Large intestine (tissue), 3 donors: Measurements from ENCODE around the gene A4GALT. TPM values are rescaled to one million over a fixed set of nuclear protein-coding genes. Genes with fewer than 3 reads are reported as not detected.
"Not testable (repeated sequence)": the region's sequence is repeated elsewhere in the genome, so short reads cannot be mapped to it uniquely, and the experiment has no call there.

Experiments used
- DNase-seq, 2 donors: peaks; one replicate each; pipeline versions ENCODE4 v3.0.0 to v3.0.0-alpha.2; 2013
- H3K27ac ChIP-seq: one replicate; pipeline ENCODE4 v1.5.1; 2013; ENCODE audit warnings: low read length
- H3K27me3 ChIP-seq: 2 replicates; pipeline ENCODE4 v1.6.1; 2013; ENCODE audit warnings: low read length; ENCODE audit not compliant: control insufficient read depth, insufficient read depth
- H3K36me3 ChIP-seq: 2 replicates; pipeline ENCODE4 v1.6.1; 2013; ENCODE audit warnings: low read length; ENCODE audit not compliant: control insufficient read depth, insufficient read depth
- H3K4me1 ChIP-seq: one replicate; pipeline ENCODE4 v1.6.1; 2013; ENCODE audit warnings: low read length; ENCODE audit not compliant: control insufficient read depth, insufficient read depth
- H3K4me3 ChIP-seq: one replicate; pipeline ENCODE4 v1.5.1; 2013; ENCODE audit warnings: low read length
- H3K9me3 ChIP-seq: one replicate; pipeline ENCODE4 v1.6.1; 2013; ENCODE audit warnings: mild to moderate bottlenecking, low read depth, low read length, moderate library complexity; ENCODE audit not compliant: control insufficient read depth
- WGBS: methylation state at CpG from one replicate; pipeline ENCODE4 v1.1.5; 2013; ENCODE audit warnings: low lambda C conversion rate; ENCODE audit not compliant: insufficient coverage; 5-methylcytosine and 5-hydroxymethylcytosine counted together
- polyA plus RNA-seq: library from polyadenylated mRNA; unstranded; fragments of 120-200 nt; gene quantifications from one replicate; pipeline ENCODE4 v1.2.1, GENCODE V29; 2013

Gene A4GALT
- polyA plus RNA-seq, 1 donor, result 5.5 TPM

GRCh38 chr22:42682113-42682851 lies 38.4 kb downstream of the A4GALT start:
- peak; percentile 79 to 88 for DNase-seq
- H3K27me3 ChIP-seq, result no peaks in the 10 kb centered on the region
- H3K36me3 ChIP-seq, result no peaks in the 10 kb centered on the region
- H3K9me3 ChIP-seq, result no peaks in the 10 kb centered on the region
- no CpG with 5 or more reads among the region's 10 CpGs for WGBS
- peaks cover 45% of the 10 kb centered on the region for H3K4me1 ChIP-seq
- H3K27ac ChIP-seq, result peak overlapping the region; percentile 75
- H3K4me3 ChIP-seq, result no peak overlapping the region

DNA sequence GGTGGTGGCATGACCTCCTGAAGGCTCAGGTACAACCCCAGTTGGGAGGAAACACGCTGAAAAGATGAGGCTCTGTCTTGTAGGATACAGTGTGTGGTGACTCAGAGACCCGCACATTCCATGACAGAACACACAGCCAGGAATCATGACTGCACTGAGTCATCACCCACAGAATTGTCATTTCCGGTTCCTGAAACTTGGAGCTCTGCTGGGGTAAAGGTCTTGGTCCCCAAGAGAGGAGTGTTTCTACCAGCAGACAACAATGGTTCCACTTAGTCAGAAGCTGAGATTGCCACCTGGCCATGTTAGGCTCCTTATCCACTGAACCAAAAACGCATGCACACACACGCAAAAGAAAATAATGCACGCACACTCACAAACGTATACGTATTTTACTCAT lies 40.0 kb downstream of the A4GALT start:
- WGBS, result 100% methylated on average over 5 of the region's 8 CpGs
- H3K4me1 ChIP-seq, result peaks cover 29% of the 10 kb centered on the region
- no peaks in the 10 kb centered on the region for H3K27me3 ChIP-seq
- no peak overlapping the region for H3K27ac ChIP-seq
- no peaks in the 10 kb centered on the region for H3K9me3 ChIP-seq
- DNase-seq, result peak in 1 of 2 donors; percentile 41
- H3K4me3 ChIP-seq, result no peak overlapping the region
- H3K36me3 ChIP-seq, result no peaks in the 10 kb centered on the region

GRCh38 chr22:42679691-42680090 lies 41.0 kb downstream of the A4GALT start:
- Histone ChIP-seq H3K27ac (no peak overlapping the region), H3K9me3 (no peaks in the 10 kb centered on the region), H3K4me3 (no peak overlapping the region), H3K27me3 (no peaks in the 10 kb centered on the region), H3K4me1 (peaks cover 28% of the 10 kb centered on the region), H3K36me3 (no peaks in the 10 kb centered on the region)
- no peak for DNase-seq
- no CpG with 5 or more reads among the region's 4 CpGs for WGBS

GRCh38 chr22:42678894-42679293 lies 41.8 kb downstream of the A4GALT start:
- Histone ChIP-seq H3K27me3 (no peaks in the 10 kb centered on the region), H3K4me3 (no peak overlapping the region), H3K36me3 (no peaks in the 10 kb centered on the region), H3K4me1 (peaks cover 20% of the 10 kb centered on the region), H3K9me3 (no peaks in the 10 kb centered on the region), H3K27ac (no peak overlapping the region)
- DNase-seq, result no peak
- no CpG with 5 or more reads among the region's 1 CpG for WGBS

- H3K27me3 ChIP-seq, H3K27ac ChIP-seq, DNase-seq, H3K9me3 ChIP-seq, H3K36me3 ChIP-seq, H3K4me3 ChIP-seq: not testable (repeated sequence)
- H3K4me1 ChIP-seq, result peaks cover 12% of the 10 kb centered on the region
- WGBS, result 93% methylated on average over 3 of the region's 4 CpGs
These were observed 42.7 kb downstream of the A4GALT start for GRCh38 chr22:42677936-42678335.

DNA sequence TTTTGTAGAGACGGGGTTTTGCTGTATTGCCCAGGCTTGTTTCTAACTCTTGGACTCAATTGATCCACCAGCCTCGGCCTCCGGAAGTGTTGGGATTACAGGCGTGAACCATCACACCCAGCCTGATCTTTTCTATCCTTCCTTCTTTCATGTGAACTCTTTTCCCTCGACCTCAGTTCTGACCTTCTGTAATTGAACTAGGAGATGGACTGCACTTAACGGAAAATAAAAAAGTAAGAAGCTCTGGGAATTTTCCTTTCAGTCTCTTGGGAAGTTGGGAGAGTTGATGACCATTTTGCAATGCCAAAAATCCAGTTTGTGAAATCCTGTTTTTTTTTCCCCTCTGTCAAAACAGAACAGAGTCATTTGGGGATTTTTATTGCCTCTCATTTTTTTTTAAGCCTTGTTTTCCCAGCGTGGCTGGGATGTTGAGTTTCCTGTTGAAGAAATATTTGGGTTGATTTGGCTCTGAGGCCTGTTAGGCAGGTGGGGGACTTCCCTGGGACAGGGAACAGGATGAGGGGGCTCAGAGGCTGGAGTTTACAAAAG lies 44.5 kb downstream of the A4GALT start:
- Histone ChIP-seq H3K9me3 (no peaks in the 10 kb centered on the region), H3K27ac (no peak overlapping the region), H3K4me1 (peaks cover 4% of the 10 kb centered on the region), H3K27me3 (no peaks in the 10 kb centered on the region), H3K36me3 (no peaks in the 10 kb centered on the region), H3K4me3 (no peak overlapping the region)
- no CpG with 5 or more reads among the region's 7 CpGs for WGBS
- DNase-seq, result no peak

- no peaks in the 10 kb centered on the region for H3K4me1 ChIP-seq
- H3K4me3 ChIP-seq, result no peak overlapping the region
- no peaks in the 10 kb centered on the region for H3K36me3 ChIP-seq
- H3K9me3 ChIP-seq, result no peaks in the 10 kb centered on the region
- DNase-seq, result no peak
- no peak overlapping the region for H3K27ac ChIP-seq
- no CpG with 5 or more reads among the region's 2 CpGs for WGBS
- H3K27me3 ChIP-seq, result no peaks in the 10 kb centered on the region
These were observed 46.7 kb downstream of the A4GALT start for GRCh38 chr22:42673898-42674401.

- no CpG with 5 or more reads among the region's 13 CpGs for WGBS
- not testable (repeated sequence) for DNase-seq, H3K4me3 ChIP-seq, H3K9me3 ChIP-seq, H3K27me3 ChIP-seq, H3K27ac ChIP-seq, H3K36me3 ChIP-seq, H3K4me1 ChIP-seq
These were observed 47.6 kb downstream of the A4GALT start for GRCh38 chr22:42673071-42673470.

GRCh38 chr22:42670921-42671709 lies 49.6 kb downstream of the A4GALT start:
- no peak overlapping the region for H3K27ac ChIP-seq
- no peaks in the 10 kb centered on the region for H3K27me3 ChIP-seq
- no peak overlapping the region for H3K4me3 ChIP-seq
- 100% methylated on average over 4 of the region's 19 CpGs for WGBS
- H3K9me3 ChIP-seq, result no peaks in the 10 kb centered on the region
- H3K36me3 ChIP-seq, result no peaks in the 10 kb centered on the region
- no peaks in the 10 kb centered on the region for H3K4me1 ChIP-seq
- no peak for DNase-seq

DNA sequence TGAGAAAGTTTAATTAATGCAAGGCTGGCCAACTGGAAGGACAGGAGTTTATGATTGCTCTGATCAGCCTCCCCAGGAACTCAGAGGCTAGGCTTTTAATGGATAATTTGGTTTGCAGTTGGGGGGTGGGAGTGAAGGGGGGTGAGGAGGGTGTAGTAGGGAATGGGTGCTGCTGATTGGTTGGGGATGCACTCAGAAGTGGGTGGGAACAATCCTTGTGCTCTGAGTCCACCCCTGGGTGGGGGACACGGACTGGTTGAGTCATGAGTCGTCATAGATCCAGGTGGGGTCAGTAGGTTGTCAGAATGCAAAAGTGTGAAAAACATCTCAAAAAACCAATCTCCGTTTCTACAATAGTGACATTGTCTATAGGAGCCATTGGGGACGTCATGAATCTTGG lies 50.6 kb downstream of the A4GALT start:
- no peak overlapping the region for H3K27ac ChIP-seq
- no CpG with 5 or more reads among the region's 4 CpGs for WGBS
- no peak overlapping the region for H3K4me3 ChIP-seq

More for the DNA sequence above, 50.6 kb downstream of the A4GALT start:
- Histone ChIP-seq H3K4me1 (no peaks in the 10 kb centered on the region), H3K27me3 (no peaks in the 10 kb centered on the region), H3K9me3 (no peaks in the 10 kb centered on the region), H3K36me3 (no peaks in the 10 kb centered on the region)
- no peak for DNase-seq
